ENCODE results near the gene BCL11A. TPM values are rescaled to one million over a fixed set of nuclear protein-coding genes. Genes with fewer than 3 reads are reported as not detected.

BCL11A gene
- total and polyA plus RNA-seq, 2 experiments from 2014 or later = 3.5 to 8.9 TPM

GRCh38 chr2:60551240-60552077, 2.0 kb downstream of the BCL11A start:
- whole genome bisulfite sequencing, 2 experiments (ENCODE audit: low coverage in 1 of 2, low lambda C conversion rate in 2 of 2, missing lambda C conversion rate in 2 of 2) = 3% methylated on average over 58 to 62 of the region's 63 CpGs
- H2AFZ ChIP-seq = peak overlapping the region; percentile 98
- no peaks in the 10 kb centered on the region for H4K20me1 ChIP-seq (ENCODE audit: insufficient read depth)
- H3K9me2 ChIP-seq (ENCODE audit: insufficient read depth) = no peaks in the 10 kb centered on the region
- peak overlapping the region; percentile 99 for H3K4me2 ChIP-seq (ENCODE audit: unreplicated experiment)
- no peak for TF ChIP-seq EZH2phosphoT487 (IDR thresholded peaks at IDR 0.05; ENCODE audit: insufficient read depth, low read depth)
- H3K27ac ChIP-seq = no peak overlapping the region
- peak; percentile 79 for DNase-seq
- H3K9ac ChIP-seq = peak overlapping the region; percentile 79
- in situ Hi-C loops (cut with MboI) = loop anchor here (25.0 kb wide), 1 partner anchor 1514 kb away; no protein-coding TSS in a partner anchor
- peak overlapping the region; percentile 82 for H3K4me3 ChIP-seq
- H3F3A ChIP-seq (ENCODE audit: insufficient read depth) = no peaks in the 10 kb centered on the region
- no peaks in the 10 kb centered on the region for H3K36me3 ChIP-seq (ENCODE audit: low read depth)
- H3K9me3 ChIP-seq (ENCODE audit: low read depth) = no peaks in the 10 kb centered on the region
- H3K4me1 ChIP-seq (ENCODE audit: insufficient read depth) = peaks cover 8% of the 10 kb centered on the region; the same call in 1 of the 2 replicates
- H3K79me2 ChIP-seq (ENCODE audit: insufficient read depth) = peaks cover 25% of the 10 kb centered on the region
- H3K27me3 ChIP-seq (replicated peaks; ENCODE audit: insufficient read depth) = peaks cover 10% of the 10 kb centered on the region

- Histone ChIP-seq H4K20me1 (ENCODE audit: insufficient read depth) (no peaks in the 10 kb centered on the region), H3F3A (ENCODE audit: insufficient read depth) (no peaks in the 10 kb centered on the region), H3K36me3 (ENCODE audit: low read depth) (no peaks in the 10 kb centered on the region), H3K4me1 (ENCODE audit: insufficient read depth) (peaks cover 8% of the 10 kb centered on the region; the same call in 1 of the 2 replicates), H2AFZ (peak overlapping the region; percentile 98), H3K9me2 (ENCODE audit: insufficient read depth) (no peaks in the 10 kb centered on the region), H3K4me2 (ENCODE audit: unreplicated experiment) (peak overlapping the region; percentile 99), H3K79me2 (ENCODE audit: insufficient read depth) (peaks cover 31% of the 10 kb centered on the region), H3K9ac (peak overlapping the region; percentile 79), H3K27me3 (replicated peaks; ENCODE audit: insufficient read depth) (peaks cover 5% of the 10 kb centered on the region; the same call in 1 of the 2 replicates), H3K27ac (no peak overlapping the region), H3K4me3 (peak overlapping the region; percentile 82), H3K9me3 (ENCODE audit: low read depth) (no peaks in the 10 kb centered on the region)
- in situ Hi-C loops (cut with MboI) = loop anchor here (25.0 kb wide), 1 partner anchor 1514 kb away; no protein-coding TSS in a partner anchor
- no peak for DNase-seq
- 7 to 9% methylated on average over 8 of the region's 8 CpGs for WGBS, 2 experiments (ENCODE audit: low coverage in 1 of 2, low lambda C conversion rate in 2 of 2, missing lambda C conversion rate in 2 of 2)
- TF ChIP-seq EZH2phosphoT487 (IDR thresholded peaks at IDR 0.05; ENCODE audit: insufficient read depth, low read depth) (no peak), EZH2 (IDR thresholded peaks at IDR 0.05; ENCODE audit: insufficient read depth, poor library complexity, severe bottlenecking) (no peak)
Observed at GRCh38 chr2:60550984-60551239, 2.5 kb downstream of the BCL11A start.

DNA sequence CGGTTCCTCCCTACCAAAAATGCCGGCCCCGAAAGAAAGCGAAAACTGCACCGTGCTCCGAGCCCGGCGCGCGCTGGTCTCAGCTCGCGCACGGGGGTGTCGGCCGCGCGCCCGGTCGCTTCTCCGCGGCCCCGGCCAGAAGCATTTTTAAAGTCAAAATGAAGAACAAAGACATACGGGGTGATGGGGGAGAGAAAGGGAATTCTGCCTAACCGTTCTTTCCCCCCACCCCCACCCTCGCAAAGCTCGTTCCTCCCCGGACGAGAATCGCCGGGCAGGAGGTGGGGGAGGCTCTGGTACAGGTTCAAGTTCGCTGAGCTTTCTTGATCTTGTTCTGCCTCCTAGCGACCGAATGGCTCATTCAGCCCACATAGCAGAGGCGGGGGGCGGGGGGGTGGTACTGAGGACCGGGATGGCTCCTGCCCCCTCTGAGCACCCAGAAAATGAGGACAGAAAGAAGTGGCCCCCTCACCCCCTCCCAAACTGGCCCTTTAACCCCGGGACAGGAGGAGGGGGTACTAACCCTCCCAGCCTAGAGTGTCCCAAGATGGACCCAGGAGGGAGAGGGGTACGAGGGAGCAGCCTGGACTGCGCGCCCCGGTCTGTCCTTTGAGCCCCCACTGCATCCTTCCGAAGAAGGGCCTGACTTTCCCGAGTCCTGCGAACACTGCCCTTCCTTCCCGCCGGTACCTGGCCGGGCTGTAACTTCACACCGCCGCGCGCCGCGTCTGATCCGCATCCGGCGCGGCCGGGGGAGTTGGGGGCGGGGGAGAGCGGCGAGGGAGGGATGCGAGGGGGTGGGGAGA, 3.1 kb downstream of the BCL11A start:
- no peaks in the 10 kb centered on the region for H3F3A ChIP-seq (ENCODE audit: insufficient read depth)
- peak; percentile 94 for DNase-seq
- H3K4me3 ChIP-seq = peak overlapping the region; percentile 82
- no peaks in the 10 kb centered on the region for H3K9me2 ChIP-seq (ENCODE audit: insufficient read depth)
- no peaks in the 10 kb centered on the region for H3K36me3 ChIP-seq (ENCODE audit: low read depth)
- peak overlapping the region; percentile 98 for H2AFZ ChIP-seq
- H3K9me3 ChIP-seq (ENCODE audit: low read depth) = no peaks in the 10 kb centered on the region
- peaks cover 31% of the 10 kb centered on the region for H3K79me2 ChIP-seq (ENCODE audit: insufficient read depth)
- H3K4me2 ChIP-seq (ENCODE audit: unreplicated experiment) = peak overlapping the region; percentile 99
- peak overlapping the region; percentile 34 for H3K27ac ChIP-seq
- H3K27me3 ChIP-seq (replicated peaks; ENCODE audit: insufficient read depth) = peaks cover under 1% of the 10 kb centered on the region; the same call in 1 of the 2 replicates
- in situ Hi-C loops (cut with MboI) = loop anchor here (25.0 kb wide), 1 partner anchor 1513 kb away; no protein-coding TSS in a partner anchor
- TF ChIP-seq EZH2 (IDR thresholded peaks at IDR 0.05; ENCODE audit: insufficient read depth, poor library complexity, severe bottlenecking) (no peak), EZH2phosphoT487 (IDR thresholded peaks at IDR 0.05; ENCODE audit: insufficient read depth, low read depth) (no peak)
- no peaks in the 10 kb centered on the region for H4K20me1 ChIP-seq (ENCODE audit: insufficient read depth)
- peak overlapping the region; percentile 78 for H3K9ac ChIP-seq
- WGBS, 2 experiments (ENCODE audit: low coverage in 1 of 2, low lambda C conversion rate in 2 of 2, missing lambda C conversion rate in 2 of 2) = 1% methylated on average over 58 to 62 of the region's 62 CpGs
- H3K4me1 ChIP-seq (ENCODE audit: insufficient read depth) = peaks cover 8% of the 10 kb centered on the region; the same call in 1 of the 2 replicates

- peak overlapping the region; percentile 99 for H3K4me2 ChIP-seq (ENCODE audit: unreplicated experiment)
- 0 to 1% methylated on average over 12 to 13 of the region's 13 CpGs for WGBS, 2 experiments (ENCODE audit: low coverage in 1 of 2, low lambda C conversion rate in 2 of 2, missing lambda C conversion rate in 2 of 2)
- no peaks in the 10 kb centered on the region for H3F3A ChIP-seq (ENCODE audit: insufficient read depth)
- H3K4me3 ChIP-seq = peak overlapping the region; percentile 82
- TF ChIP-seq EZH2 (IDR thresholded peaks at IDR 0.05; ENCODE audit: insufficient read depth, poor library complexity, severe bottlenecking) (no peak), EZH2phosphoT487 (IDR thresholded peaks at IDR 0.05; ENCODE audit: insufficient read depth, low read depth) (no peak)
- peaks cover 8% of the 10 kb centered on the region; the same call in 1 of the 2 replicates for H3K4me1 ChIP-seq (ENCODE audit: insufficient read depth)
- peak overlapping the region; percentile 34 for H3K27ac ChIP-seq
- no peak for DNase-seq
- in situ Hi-C loops (cut with MboI) = loop anchor here (25.0 kb wide), 1 partner anchor 1513 kb away; no protein-coding TSS in a partner anchor
- no peaks in the 10 kb centered on the region for H3K27me3 ChIP-seq (replicated peaks; ENCODE audit: insufficient read depth)
- no peaks in the 10 kb centered on the region for H3K9me3 ChIP-seq (ENCODE audit: low read depth)
- no peaks in the 10 kb centered on the region for H3K36me3 ChIP-seq (ENCODE audit: low read depth)
- no peaks in the 10 kb centered on the region for H3K9me2 ChIP-seq (ENCODE audit: insufficient read depth)
- peak overlapping the region; percentile 98 for H2AFZ ChIP-seq
- H3K79me2 ChIP-seq (ENCODE audit: insufficient read depth) = peaks cover 31% of the 10 kb centered on the region
- peak overlapping the region; percentile 78 for H3K9ac ChIP-seq
- H4K20me1 ChIP-seq (ENCODE audit: insufficient read depth) = no peaks in the 10 kb centered on the region
Observed at GRCh38 chr2:60549928-60550177, 3.6 kb downstream of the BCL11A start.

All from GM23248 (cell line).